GM12873 (cell line): ENCODE measurements around the gene WDFY2.

Experiments used
- CTCF ChIP-seq: IDR thresholded peaks from 2 replicates; pipeline ENCODE4 v1.5.1; 2012; ENCODE audit warnings: low read depth, mild to moderate bottlenecking, moderate library complexity, low read length, control low read depth; ENCODE audit not compliant: insufficient read depth; ENCODE audit errors: missing control alignments

Gene WDFY2

GRCh38 chr13:51576754-51577153 lies 7.5 kb upstream of the WDFY2 start:
- TF ChIP-seq CTCF = no peak

GRCh38 chr13:51577690-51578089 lies 6.6 kb upstream of the WDFY2 start:
- no peak for TF ChIP-seq CTCF

- no peak for TF ChIP-seq CTCF
Observed at GRCh38 chr13:51579676-51580075, 4.6 kb upstream of the WDFY2 start.

GRCh38 chr13:51581148-51581820 lies 3.0 kb upstream of the WDFY2 start:
- no peak for TF ChIP-seq CTCF

GRCh38 chr13:51583469-51583874 lies 790 bp upstream of the WDFY2 start:
- TF ChIP-seq CTCF = no peak

- TF ChIP-seq CTCF = no peak
Observed at GRCh38 chr13:51584731-51585672, 740 bp downstream of the WDFY2 start.

GRCh38 chr13:51585696-51586095 lies 1.4 kb downstream of the WDFY2 start:
- no peak for TF ChIP-seq CTCF
